Lower leg skin (tissue), 3 donors: ENCODE results near the gene NFATC2.

ENCODE experiments used
- POLR2A ChIP-seq, 2 donors: fragments of 450-650 bp; IDR thresholded peaks; one replicate each; pipeline ENCODE4 v1.6.1; 2016 to 2017; ENCODE audit warnings: antibody characterized with exemption in 2 of 2, mild to moderate bottlenecking in 1 of 2, moderate library complexity in 1 of 2
- TF ChIP-seq, protein P1 (sequence below), 3 donors: fragments of 450-650 bp; IDR thresholded peaks; one replicate each; pipeline ENCODE4 v1.5.1; 2016; ENCODE audit warnings: antibody characterized with exemption in 3 of 3, mild to moderate bottlenecking in 3 of 3, moderate library complexity in 2 of 3

DNA sequence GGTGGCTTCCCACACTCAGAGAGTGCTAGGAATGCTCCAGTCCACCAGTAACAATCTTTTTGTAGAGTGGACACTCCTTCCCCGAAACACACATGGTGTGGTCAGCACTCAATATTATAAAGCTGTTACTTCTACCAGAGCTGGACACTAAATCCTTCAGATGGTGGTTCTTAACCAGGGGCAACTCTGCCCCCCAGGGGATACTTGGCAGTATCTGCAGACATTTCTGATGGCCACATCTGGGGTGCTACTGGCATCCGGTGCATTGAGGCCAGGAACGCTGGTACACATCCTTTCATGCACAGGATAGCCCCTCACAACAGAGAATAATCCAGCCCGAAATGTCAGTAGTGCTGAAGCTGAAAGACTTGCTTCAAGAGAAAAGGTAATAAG, 124.4 kb downstream of the NFATC2 start:
- TF ChIP-seq, protein P1, sequence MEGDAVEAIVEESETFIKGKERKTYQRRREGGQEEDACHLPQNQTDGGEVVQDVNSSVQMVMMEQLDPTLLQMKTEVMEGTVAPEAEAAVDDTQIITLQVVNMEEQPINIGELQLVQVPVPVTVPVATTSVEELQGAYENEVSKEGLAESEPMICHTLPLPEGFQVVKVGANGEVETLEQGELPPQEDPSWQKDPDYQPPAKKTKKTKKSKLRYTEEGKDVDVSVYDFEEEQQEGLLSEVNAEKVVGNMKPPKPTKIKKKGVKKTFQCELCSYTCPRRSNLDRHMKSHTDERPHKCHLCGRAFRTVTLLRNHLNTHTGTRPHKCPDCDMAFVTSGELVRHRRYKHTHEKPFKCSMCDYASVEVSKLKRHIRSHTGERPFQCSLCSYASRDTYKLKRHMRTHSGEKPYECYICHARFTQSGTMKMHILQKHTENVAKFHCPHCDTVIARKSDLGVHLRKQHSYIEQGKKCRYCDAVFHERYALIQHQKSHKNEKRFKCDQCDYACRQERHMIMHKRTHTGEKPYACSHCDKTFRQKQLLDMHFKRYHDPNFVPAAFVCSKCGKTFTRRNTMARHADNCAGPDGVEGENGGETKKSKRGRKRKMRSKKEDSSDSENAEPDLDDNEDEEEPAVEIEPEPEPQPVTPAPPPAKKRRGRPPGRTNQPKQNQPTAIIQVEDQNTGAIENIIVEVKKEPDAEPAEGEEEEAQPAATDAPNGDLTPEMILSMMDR (IDR thresholded peaks at IDR 0.05), result no peak
- TF ChIP-seq POLR2A (IDR thresholded peaks at IDR 0.05), result no peak
